ENCODE results near the gene NEIL3. TPM values are rescaled to one million over a fixed set of nuclear protein-coding genes. Genes with fewer than 3 reads are reported as not detected.

The NEIL3 gene
- total RNA-seq, 1 experiment from 2014 or later: 18.1 TPM

DNA sequence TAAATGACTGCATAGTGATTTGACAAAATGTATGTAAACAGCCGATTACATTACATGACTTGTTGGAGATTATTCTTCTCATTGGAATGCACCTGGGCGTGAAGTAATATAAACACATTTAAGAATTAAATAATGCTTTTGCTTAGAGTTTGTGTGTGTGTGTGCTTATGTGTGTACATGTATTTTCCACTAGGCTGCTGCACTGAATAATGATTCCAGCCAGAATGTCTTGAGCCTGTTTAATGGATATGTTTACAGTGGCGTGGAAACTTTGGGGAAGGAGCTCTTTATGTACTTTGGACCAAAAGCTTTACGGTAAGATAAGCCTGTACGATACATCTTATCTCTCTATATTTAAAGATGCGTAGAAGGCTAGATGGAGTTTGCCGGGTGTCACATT is 12.6 kb downstream of the NEIL3 start (continued):
- TF ChIP-seq POLR2A (IDR thresholded peaks at IDR 0.05; ENCODE audit: borderline replicate concordance, extremely low read depth, insufficient read depth, insufficient read length): no peak
- TF ChIP-seq, protein P1, sequence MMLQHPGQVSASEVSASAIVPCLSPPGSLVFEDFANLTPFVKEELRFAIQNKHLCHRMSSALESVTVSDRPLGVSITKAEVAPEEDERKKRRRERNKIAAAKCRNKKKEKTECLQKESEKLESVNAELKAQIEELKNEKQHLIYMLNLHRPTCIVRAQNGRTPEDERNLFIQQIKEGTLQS (IDR thresholded peaks at IDR 0.05): no peak
- TF ChIP-seq, protein P2, sequence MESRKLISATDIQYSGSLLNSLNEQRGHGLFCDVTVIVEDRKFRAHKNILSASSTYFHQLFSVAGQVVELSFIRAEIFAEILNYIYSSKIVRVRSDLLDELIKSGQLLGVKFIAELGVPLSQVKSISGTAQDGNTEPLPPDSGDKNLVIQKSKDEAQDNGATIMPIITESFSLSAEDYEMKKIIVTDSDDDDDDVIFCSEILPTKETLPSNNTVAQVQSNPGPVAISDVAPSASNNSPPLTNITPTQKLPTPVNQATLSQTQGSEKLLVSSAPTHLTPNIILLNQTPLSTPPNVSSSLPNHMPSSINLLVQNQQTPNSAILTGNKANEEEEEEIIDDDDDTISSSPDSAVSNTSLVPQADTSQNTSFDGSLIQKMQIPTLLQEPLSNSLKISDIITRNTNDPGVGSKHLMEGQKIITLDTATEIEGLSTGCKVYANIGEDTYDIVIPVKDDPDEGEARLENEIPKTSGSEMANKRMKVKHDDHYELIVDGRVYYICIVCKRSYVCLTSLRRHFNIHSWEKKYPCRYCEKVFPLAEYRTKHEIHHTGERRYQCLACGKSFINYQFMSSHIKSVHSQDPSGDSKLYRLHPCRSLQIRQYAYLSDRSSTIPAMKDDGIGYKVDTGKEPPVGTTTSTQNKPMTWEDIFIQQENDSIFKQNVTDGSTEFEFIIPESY (IDR thresholded peaks at IDR 0.05; ENCODE audit: extremely low read depth, insufficient replicate concordance, low read length): no peak

DNA sequence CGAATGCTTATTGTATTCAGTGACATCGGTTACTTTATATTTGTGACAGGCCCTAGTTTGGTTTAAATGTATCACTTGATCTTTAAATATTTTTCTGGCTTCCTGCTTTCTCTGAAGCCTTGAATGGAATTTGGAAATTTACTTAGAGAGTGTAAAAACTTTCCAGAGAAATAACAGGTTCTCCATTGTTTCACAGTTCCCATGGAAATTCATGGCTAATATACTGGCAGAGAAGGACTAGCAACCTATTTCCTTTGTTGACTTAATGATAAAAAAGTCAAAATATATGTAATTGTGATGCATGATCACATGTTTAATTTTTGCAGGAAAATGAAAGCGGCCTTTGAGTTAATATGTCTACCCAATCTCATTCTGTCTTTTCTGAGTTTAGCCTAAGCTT is 13.2 kb downstream of the NEIL3 start:
- Histone ChIP-seq H3K36me3 (ENCODE audit: control insufficient read depth in 1 of 2, insufficient read depth in 2 of 2, low read length in 2 of 2) (peaks cover 0 to 34% of the 10 kb centered on the region in 2 experiments; a peak in 1 of 4 replicates), H3K4me1 (ENCODE audit: control insufficient read depth in 1 of 2, insufficient read depth in 2 of 2, low read length in 2 of 2) (no peaks in the 10 kb centered on the region), H3K27me3 (ENCODE audit: insufficient read depth, low read length) (no peaks in the 10 kb centered on the region), H3K79me2 (ENCODE audit: insufficient read depth, low read length) (peaks cover 100% of the 10 kb centered on the region), H3K27ac (ENCODE audit: low read depth, low read length) (no peak overlapping the region), H3K9me2 (ENCODE audit: insufficient read depth) (no peaks in the 10 kb centered on the region), H3K4me2 (ENCODE audit: low read length) (no peak overlapping the region), H2AFZ (ENCODE audit: low read depth, low read length, poor library complexity, severe bottlenecking) (no peak overlapping the region), H3K4me3 (replicated peaks in 1 of 2; ENCODE audit: low read depth in 1 of 2, low read length in 2 of 2) (no peak overlapping the region), H3K9ac (ENCODE audit: low read length) (no peak overlapping the region), H4K20me1 (ENCODE audit: insufficient read depth) (no peaks in the 10 kb centered on the region; the same call in 1 of the 2 replicates), H3K9me3 (ENCODE audit: control insufficient read depth in 1 of 2, insufficient read depth in 1 of 2, low read depth in 1 of 2, low read length in 2 of 2) (no peaks in the 10 kb centered on the region)
- CTCF ChIA-PET: no interaction called here
- DNase-seq (ENCODE audit: low read depth, low spot score) (no peak), ATAC-seq (no peak)
- TF ChIP-seq YY1 (IDR thresholded peaks at IDR 0.05; ENCODE audit: extremely low read depth, insufficient replicate concordance, low read depth, low read length) (no peak), ZFX (IDR thresholded peaks at IDR 0.05) (no peak), TCF7L2 (IDR thresholded peaks at IDR 0.05; ENCODE audit: borderline replicate concordance, extremely low read depth, insufficient read depth, insufficient read length) (no peak), SP1 (IDR thresholded peaks at IDR 0.05; ENCODE audit: low read depth) (no peak), JUND (IDR thresholded peaks at IDR 0.05) (no peak), POLR2A (IDR thresholded peaks at IDR 0.05; ENCODE audit: borderline replicate concordance, extremely low read depth, insufficient read depth, insufficient read length) (no peak)
- POLR2A ChIA-PET: interaction anchor here (1.4 kb wide), 1 partner anchor 13 kb away, joined by 3 read pairs; the partner anchor contains the start of gene NEIL3
- TSS peak; percentile 9 for BruUV-seq (replicated peaks)
- intact Hi-C loops (cut with micrococcal nuclease): no loop called here
- RAD21 ChIA-PET (ENCODE audit: low non-redundant PET in 1 of 2, low total read pairs in 2 of 2, uncharacterized antibody in 2 of 2, unreplicated experiment in 2 of 2): no interaction called here

All from HCT116 (cell line).